GM21367 (cell line): ENCODE results near the gene USP34.
A peak's percentile ranks its signal among the peaks of the same experiment; 100 is the strongest.
"Not testable (repeated sequence)": the region's sequence is repeated elsewhere in the genome, so short reads cannot be mapped to it uniquely, and the experiment has no call there.

Experiments
- ATAC-seq: cut with Tn5 transposase; IDR thresholded peaks from one replicate; pipeline ENCODE4 v1.9.1; 2021; ENCODE audit not compliant: unreplicated experiment

USP34 gene

DNA sequence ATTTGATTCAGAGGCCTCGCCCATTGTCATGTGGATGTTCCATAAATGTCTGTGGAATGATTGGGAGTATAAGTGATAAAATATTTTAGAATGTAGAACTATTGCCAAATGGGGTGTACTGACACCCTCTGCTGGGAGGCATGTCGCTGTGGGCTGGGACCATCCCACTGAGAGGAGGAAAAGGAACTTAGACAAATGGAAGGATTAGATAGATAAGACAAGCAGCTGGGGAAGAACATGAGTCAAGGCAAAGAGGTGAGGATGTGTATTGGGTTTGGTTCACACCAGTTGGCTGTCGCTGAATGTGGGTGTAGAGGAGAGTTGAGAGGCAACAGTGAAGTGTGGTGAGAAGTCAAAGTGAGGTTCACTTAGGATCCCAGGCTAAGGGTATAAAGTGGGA, 304.9 kb downstream of the USP34 start:
- ATAC-seq, result no peak

DNA sequence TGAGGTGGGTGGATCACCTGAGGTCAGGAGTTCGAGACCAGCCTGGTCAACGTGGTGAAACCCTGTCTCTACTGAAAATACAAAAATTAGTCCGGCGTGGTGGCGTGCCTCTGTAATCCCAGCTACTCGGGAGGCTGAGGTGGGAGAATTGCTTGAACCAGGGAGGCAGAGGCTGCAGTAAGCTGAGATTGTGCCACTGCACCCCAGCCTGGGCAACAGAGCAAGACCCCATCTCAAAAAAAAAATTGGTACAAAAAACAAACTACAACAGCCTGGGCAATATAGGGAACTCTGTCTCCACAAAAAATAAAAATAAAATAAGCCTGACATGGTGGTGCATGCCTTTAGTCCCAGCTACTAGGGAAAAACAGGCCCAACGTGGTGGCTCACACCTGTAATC, 305.8 kb downstream of the USP34 start:
- ATAC-seq, result not testable (repeated sequence)

DNA sequence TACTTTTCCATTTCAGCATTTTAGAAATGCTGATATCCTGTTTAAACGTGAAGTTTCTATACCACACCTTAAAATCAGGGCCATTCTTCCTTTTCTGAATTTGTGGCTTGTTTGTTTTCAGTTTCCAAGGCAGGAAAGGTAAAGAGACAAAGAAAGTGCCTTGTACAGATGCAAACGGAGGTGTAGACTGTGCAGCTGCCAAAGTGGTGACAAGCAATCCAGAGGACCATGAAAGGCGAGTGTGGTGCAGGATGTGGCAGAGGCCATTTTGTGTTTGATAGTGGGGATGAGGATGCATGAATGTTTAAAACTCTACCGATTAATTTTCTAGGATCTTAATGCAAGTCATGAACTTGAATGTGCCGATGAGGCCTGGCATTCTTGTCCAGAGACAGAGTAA, 308.2 kb downstream of the USP34 start:
- ATAC-seq, result no peak

DNA sequence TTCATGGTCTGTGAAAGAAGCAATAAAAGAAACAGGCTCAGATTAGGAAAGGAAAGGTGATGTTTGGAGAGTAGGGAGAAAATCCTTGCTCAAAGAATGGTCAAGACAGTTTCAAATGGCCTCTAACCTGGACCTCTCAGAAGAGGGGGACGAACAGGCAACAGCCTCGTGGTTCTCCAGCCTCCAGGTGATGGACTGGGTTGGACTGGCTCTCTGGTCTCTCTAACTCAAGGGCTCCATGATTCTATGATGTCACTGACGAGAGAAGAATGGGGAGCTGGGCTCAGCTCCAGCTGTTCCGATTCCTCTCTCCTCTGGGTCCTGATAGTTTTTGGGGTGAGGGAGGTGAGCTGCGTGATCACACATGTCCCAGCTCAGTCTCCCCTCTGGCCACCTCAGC, 309.0 kb downstream of the USP34 start, which contains the start of gene C2orf74:
TSS of gene C2orf74 (plus strand) at position 301 of the 400 bp plus-strand sequence. CDS start 327 bp downstream, outside the sequence.
- no peak for ATAC-seq

DNA sequence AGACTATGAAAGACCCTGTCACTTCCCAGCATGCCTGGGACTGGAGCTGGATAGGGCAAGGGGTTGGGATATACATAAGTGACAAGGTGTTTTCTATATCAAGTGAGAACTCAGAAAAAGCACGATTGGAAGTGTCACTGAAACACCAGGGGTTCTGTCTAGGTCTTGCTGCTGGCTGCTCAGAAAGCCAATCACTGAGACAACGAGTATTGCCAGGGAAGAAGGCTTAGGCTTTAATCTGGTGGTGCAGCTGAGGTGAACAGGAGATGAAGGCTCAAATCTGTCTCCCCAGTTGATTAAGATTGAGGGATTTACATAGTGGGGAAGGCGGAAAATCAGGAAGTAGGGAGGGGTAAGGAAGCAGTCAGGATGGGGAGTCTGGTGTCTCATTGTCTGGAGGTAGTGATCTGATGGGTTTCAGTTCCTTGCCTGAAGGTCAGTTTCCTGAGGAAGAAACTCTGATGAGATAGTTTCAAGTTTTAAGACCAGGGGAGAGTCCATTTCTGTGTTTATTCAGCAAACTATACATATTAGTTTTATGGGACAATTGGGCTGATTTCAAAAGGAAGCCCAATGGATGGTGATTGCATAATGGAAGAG, 312.4 kb downstream of the USP34 start:
- no peak for ATAC-seq

DNA sequence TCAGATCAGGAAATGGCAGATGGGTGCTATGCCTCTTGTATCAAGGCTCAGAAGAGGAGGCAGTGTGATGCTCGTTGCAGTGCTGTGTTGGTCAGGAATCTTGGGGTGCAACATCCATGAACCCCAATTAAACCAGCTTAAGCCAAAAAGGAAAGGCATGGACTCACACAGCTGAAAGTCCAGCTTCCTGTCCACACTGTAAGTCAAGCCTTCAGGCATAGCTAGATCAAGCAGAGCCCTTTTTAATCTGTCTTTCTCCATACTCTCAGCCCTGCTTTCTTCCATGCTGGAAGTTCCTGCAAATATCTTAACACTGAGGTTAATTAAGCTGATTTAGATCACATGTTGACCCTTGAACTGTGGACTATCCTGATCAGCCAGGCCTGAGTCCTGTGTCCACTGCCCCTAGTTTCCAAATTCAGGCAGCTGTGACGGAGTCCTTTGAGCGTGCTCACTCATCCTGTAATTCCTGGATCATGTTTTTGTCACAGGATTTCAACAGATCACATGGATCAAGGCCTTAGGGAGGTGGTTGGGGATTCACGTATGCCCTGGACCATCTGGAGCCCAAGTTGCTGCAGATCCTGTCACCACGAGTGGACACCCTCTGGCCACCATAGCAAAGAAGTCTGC, 313.4 kb downstream of the USP34 start:
- no peak for ATAC-seq

DNA sequence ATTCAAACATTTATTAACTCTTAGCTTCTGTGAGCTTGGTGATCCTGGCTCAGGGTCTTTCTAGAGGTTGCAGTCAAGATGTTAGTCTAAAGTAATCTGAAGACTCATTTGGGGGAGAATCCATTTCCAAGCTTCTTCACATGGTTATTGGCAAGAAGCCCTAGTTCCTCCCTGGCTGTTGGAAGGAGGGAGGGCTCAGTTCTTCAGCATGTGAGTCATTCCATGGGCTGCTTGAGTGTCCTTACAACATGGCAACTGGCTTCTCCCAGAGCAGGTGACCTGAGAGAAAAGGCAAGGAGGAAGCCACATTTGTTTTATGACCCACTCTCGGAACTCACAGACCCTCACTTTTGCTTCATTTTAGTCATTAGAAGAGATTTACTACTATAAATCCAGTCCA, 319.5 kb downstream of the USP34 start:
- ATAC-seq, result no peak

DNA sequence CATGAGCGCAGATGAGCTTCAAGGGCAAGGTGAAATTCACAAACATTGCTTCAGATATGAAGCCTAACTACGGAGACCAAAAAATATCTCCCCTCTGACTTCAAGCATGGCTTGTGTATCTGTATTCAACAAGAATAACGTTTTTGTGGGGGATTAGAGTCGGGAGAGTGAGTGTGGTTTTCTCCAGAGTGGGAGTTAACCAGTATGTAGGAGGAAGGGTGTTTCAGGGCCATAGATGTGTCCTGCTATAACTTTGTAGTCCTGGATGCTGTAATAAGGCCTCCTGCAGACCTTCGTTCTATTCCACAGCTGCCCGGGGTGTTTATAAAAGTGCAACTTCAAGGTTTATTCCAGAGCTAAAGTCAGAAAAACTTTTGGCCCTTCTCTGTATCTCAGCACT, 321.8 kb downstream of the USP34 start:
- no peak for ATAC-seq

DNA sequence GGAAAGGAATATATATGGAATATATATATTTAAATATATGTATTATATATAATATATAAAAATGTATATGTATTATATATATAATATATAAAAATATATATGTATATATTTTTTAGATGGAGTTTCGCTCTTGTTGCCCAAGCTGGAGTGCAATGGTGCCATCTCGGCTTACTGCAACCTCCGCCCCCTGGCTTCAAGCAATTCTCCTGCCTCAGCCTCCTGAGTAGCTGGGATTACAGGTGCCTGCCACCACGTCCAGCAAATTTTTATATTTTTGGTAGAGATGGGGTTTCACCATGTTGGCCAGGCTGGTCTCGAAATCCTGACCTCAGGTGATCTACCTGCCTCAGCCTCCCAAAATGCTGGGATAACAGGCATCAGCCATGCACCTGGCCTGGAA, 322.8 kb downstream of the USP34 start:
- ATAC-seq, result not testable (repeated sequence)

DNA sequence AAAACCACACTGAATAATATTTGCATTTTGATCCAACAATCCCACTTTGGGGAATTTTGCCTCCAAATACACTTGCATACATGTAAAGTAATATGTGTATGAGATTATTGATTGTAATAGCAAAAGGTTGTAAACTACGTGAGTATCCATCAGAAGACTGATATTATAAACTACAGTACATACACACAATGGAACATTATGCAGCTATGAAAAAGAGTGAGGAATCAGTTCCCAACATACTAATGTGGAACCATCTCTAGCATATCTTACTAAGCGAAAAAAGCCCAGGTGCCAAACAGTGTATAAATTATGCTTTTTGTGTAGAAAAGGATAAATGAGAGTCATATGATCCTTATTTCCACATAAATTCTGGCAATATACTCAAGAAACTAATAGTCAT, 324.9 kb downstream of the USP34 start:
- no peak for ATAC-seq

DNA sequence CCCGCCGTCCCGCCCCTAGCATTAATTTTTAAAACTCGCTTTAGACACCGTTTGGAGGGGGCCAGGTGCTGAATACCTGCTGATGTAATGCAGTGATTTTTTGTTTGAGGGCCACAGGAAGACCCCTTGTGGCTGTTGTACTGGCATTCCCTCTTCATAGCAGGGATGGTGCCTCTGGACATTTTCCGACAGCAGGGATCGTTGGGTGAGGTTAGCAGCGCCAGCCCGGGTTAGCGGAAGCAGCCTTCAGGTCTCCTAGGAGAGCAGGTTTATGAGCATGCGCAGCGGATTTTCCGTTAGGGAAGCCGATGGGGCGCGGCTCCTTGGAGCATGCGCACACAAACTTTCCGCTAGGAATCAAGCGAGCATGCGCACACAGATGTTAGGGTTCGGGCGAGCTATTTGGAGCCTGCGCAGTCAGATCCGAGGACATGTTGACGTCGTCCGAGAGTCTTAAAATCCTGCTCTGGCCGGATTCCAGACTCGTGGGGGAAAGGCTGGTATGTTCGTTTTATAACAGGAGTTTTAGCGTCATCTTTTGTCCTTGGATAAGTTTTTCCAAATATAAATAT, 326.1 kb downstream of the USP34 start:
- ATAC-seq, result peak; percentile 79

DNA sequence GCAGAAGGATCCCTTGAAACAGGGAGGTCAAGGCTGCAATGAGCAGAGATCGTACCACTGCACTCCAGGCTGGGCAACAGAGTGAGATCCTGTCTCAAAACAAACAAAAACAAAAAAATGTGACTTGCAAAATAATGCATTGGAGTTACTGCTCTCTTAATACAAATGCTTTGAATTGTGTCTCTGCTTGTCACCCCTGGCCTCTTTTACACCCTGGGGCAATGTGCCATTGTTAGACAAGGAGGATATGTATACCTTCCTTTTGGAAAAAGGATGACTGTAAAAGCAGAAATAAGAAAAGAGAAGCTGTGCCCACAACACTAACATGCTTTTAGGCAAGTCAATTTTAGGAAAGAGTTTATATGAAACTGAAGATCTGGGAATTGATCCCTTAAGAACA, 329.7 kb downstream of the USP34 start:
- no peak for ATAC-seq

DNA sequence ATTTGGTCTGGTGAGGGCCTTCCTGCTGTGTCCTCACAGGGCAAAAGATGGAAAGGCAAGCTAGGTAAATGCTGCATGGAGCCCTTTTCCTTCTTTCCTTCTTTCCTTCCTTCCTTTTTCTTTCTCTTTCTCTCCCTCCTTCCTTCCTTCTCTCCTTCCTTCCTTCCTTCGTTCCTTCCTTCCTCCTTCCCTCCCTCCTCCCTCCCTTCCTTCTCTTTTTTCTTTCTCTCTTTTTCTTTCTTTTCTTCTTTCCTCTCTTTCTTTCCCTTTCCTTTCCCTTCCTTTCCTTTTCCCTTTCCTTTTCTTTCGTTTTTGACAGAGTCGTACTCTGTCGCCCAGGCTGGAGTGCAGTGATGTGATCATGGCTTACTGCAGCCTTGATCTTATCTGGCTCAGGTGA, 332.0 kb downstream of the USP34 start:
- ATAC-seq, result no peak
